GM18520 (cell line): ENCODE measurements around the gene ALDH18A1.

Experiments
- ATAC-seq: cut with Tn5 transposase; IDR thresholded peaks from one replicate; pipeline ENCODE4 v1.9.1; 2021; ENCODE audit not compliant: unreplicated experiment

Gene ALDH18A1

DNA sequence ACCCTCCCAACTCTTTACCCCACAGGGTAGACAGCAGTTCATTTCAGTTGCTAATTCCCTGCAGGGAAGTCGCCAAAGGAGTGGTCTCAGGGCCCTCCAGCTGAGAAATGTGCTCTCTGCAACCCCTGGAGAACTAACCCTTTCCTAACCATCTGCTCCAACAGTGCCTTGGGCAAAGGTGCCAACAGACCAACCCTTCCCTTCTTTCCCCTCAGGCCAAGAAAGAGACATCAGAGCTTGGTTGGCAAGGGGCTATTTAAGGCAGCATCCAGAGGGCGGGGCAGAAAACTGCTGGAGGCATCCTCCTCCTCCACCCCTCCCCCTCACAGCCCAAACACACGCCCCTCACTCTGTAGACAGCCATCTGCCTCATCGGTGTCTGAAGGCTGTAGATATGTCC, 97.0 kb downstream of the ALDH18A1 start:
- ATAC-seq: no peak

DNA sequence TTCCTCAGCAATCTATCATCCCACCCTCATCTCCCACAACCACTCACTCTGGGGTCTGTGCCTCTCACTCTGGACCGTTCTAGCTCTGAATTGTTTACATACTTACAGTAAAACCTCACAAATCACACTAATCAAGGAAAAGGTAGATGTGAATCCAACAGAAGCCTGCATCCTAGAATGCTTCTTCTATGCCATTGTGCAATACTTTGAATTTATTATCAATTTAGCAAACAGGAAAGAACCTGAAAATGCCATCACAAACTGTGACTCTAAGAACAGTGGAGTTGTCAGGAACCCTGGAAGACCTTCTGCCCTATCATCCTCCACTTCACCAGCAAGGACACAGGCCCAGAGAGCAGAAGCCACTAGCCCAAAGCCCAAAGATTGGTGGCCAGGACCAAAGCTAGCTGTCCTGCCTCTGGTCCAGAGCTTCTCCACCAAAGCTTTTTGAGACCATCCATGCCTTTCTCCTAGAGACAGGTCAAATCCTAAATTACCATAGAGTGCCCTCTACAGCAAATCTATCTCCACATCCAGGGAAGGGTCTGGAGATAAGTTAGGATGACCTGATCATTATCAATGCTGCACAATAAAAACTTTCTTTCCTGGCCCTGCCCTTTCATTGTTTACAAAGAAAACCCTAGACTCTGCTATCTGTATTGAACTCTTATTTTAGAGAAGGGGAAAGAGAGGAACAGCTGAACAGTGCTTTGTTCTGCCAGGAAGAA, 97.8 kb downstream of the ALDH18A1 start:
- no peak for ATAC-seq

DNA sequence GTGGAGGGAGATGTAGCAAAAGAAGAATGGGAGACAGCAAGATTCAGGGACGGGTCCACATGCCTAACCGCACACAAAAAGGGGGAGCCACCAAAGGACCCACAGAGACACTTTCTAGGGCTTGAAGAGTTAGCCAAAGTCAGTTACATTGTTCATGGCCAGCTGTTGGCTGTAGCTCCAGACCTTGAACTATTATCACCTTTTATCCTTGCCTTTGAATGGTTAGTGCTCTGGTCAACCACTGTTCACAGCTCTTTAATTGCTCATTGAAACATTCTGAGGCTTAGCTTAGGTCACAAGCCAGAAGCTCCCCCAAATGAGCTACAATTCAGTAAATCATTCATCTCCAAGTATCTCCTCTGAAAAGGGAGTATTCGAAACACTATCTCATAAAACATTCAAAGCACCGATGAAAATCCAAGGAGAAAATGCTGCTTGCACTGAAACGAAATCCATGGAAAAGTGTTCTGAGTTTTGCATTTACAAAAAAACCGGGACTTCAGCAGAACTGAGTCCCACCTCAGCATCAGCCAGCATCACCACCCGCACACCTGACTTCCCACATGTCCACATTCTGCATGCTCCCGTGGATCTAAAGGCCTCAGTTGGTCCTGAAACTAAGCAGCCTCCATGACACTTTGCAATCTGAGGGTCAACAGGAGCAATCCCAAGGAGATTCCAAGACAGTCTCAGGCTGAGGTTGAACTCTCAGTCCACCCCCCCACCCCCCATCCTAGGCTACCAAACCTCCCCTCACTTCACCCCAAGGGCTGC, 99.3 kb downstream of the ALDH18A1 start:
- ATAC-seq: no peak
